HCT116 (cell line): Measurements from ENCODE around the gene ZNF26. TPM values are rescaled to one million over a fixed set of nuclear protein-coding genes. Genes with fewer than 3 reads are reported as not detected.

Experiments
- ATAC-seq: fragments of 200-7000 bp; cut with Tn5 transposase; 2 replicates; pipeline ENCODE4 v1.9.1; 2020; ENCODE audit warnings: mild to moderate bottlenecking, moderate library complexity
- BruUV-seq: library from RNA; stranded (reverse); fragments of 400-500 nt; replicated peaks from 2 replicates; lab custom pipeline; 2021; lab: Mats Ljungman, UMichigan
- CTCF ChIA-PET: fragments of 300-600 bp; sonication (Branson Sonifier 250); formaldehyde crosslinking; loops from one replicate; lab custom pipeline; 2021; ENCODE audit warnings: antibody characterized with exemption; lab: Charles Lee
- POLR2A ChIA-PET: fragments of 300-600, 350-600 bp; sonication (Branson Sonifier 250); formaldehyde crosslinking; loops from one replicate; lab custom pipeline; 2021; ENCODE audit warnings: antibody characterized with exemption; lab: Charles Lee
- RAD21 ChIA-PET, 2 experiments: fragments of 300-600 bp; sonication (Branson Sonifier 250); formaldehyde crosslinking; loops; one replicate each; lab custom pipeline; 2023; ENCODE audit warnings: low total read pairs in 2 of 2; ENCODE audit not compliant: uncharacterized antibody in 2 of 2, unreplicated experiment in 2 of 2, low non-redundant PET in 1 of 2; lab: Charles Lee
- DNase-seq: peaks from one replicate; pipeline ENCODE4 v3.0.0-alpha.2; 2010; ENCODE audit warnings: low read depth, low spot score
- H2AFZ ChIP-seq: fragments of 200-600 bp; shearing (Covaris generic), sonication (generic); 2 replicates; pipeline ENCODE4 v1.6.1; 2017; ENCODE audit warnings: low read depth, mixed run types, mixed read lengths, antibody characterized with exemption, low read length; ENCODE audit not compliant: poor library complexity, severe bottlenecking
- H3K27ac ChIP-seq: 2 replicates; pipeline ENCODE4 v1.5.1; 2012; ENCODE audit warnings: low read depth, low read length
- H3K27me3 ChIP-seq: fragments of 200-600 bp; sonication (generic); 2 replicates; pipeline ENCODE4 v1.6.1; 2016; ENCODE audit warnings: mixed run types, low read length, mixed read lengths; ENCODE audit not compliant: insufficient read depth
- H3K36me3 ChIP-seq, 2 experiments: fragments of 200-500 bp in 1 of 2; fragments of 200-600 bp in 1 of 2; sonication (Bioruptor generic) in 1 of 2; sonication (generic) in 1 of 2; 2 replicates each; pipeline versions ENCODE4 v1.5.1 to v1.6.1; 2014 to 2016; ENCODE audit warnings: low read length in 2 of 2, inconsistent platforms in 1 of 2, mixed read lengths in 1 of 2, mixed run types in 1 of 2; ENCODE audit not compliant: insufficient read depth in 2 of 2, control insufficient read depth in 1 of 2
- H3K4me1 ChIP-seq, 2 experiments: fragments of 200-600 bp in 1 of 2; sonication (generic) in 1 of 2; 2 replicates each; pipeline versions ENCODE4 v1.5.1 to v1.6.1; 2012 to 2017; ENCODE audit warnings: low read length in 2 of 2, inconsistent platforms in 1 of 2, mild to moderate bottlenecking in 1 of 2, mixed read lengths in 1 of 2, mixed run types in 1 of 2, moderate library complexity in 1 of 2; ENCODE audit not compliant: insufficient read depth in 2 of 2, control insufficient read depth in 1 of 2
- H3K4me2 ChIP-seq: fragments of 200-600 bp; sonication (generic); 2 replicates; pipeline ENCODE4 v1.6.1; 2017; ENCODE audit warnings: mixed run types, low read length, mixed read lengths
- H3K4me3 ChIP-seq, 2 experiments: fragments of 200-600 bp in 1 of 2; sonication (generic) in 1 of 2; replicated peaks in 1 of 2; 2 replicates each; pipeline ENCODE4 v1.5.1; 2011 to 2016; ENCODE audit warnings: low read length in 2 of 2, control low read depth in 1 of 2, low read depth in 1 of 2, mild to moderate bottlenecking in 1 of 2, mixed read lengths in 1 of 2, mixed run types in 1 of 2
- H3K79me2 ChIP-seq: fragments of 200-600 bp; sonication (generic); 2 replicates; pipeline ENCODE4 v1.6.1; 2017; ENCODE audit warnings: mild to moderate bottlenecking, mixed run types, low read length, moderate library complexity, mixed read lengths; ENCODE audit not compliant: insufficient read depth
- H3K9ac ChIP-seq: fragments of 200-600 bp; sonication (generic); 2 replicates; pipeline ENCODE4 v1.6.1; 2016; ENCODE audit warnings: low read length, mixed read lengths
- H3K9me2 ChIP-seq: fragments of 200-600 bp; sonication (generic), shearing (Covaris generic); 2 replicates; pipeline ENCODE4 v1.6.1; 2017; ENCODE audit warnings: mixed run types, mild to moderate bottlenecking, moderate library complexity; ENCODE audit not compliant: insufficient read depth
- H3K9me3 ChIP-seq, 2 experiments: fragments of 200-500 bp in 1 of 2; fragments of 200-600 bp in 1 of 2; sonication (Bioruptor generic) in 1 of 2; sonication (generic) in 1 of 2; 2 replicates each; pipeline ENCODE4 v1.6.1; 2014 to 2017; ENCODE audit warnings: low read length in 2 of 2, mixed read lengths in 2 of 2, inconsistent platforms in 1 of 2, low read depth in 1 of 2, mild to moderate bottlenecking in 1 of 2, mixed run types in 1 of 2, moderate library complexity in 1 of 2; ENCODE audit not compliant: control insufficient read depth in 1 of 2, insufficient read depth in 1 of 2
- H4K20me1 ChIP-seq: fragments of 200-600 bp; sonication (generic), shearing (Covaris generic); 2 replicates; pipeline ENCODE4 v1.6.1; 2017; ENCODE audit warnings: mixed run types, mild to moderate bottlenecking, moderate library complexity; ENCODE audit not compliant: insufficient read depth
- CBX3 ChIP-seq: IDR thresholded peaks from 2 replicates; pipeline ENCODE4 v1.6.1; 2012; ENCODE audit warnings: low read depth
- ELF1 ChIP-seq: IDR thresholded peaks from 2 replicates; pipeline ENCODE4 v1.6.1; 2012; ENCODE audit warnings: low read depth, borderline replicate concordance
- EZH2 ChIP-seq: fragments of 200-600 bp; sonication (generic); IDR thresholded peaks from 2 replicates; pipeline ENCODE4 v1.6.1; 2017; ENCODE audit warnings: antibody characterized with exemption, mixed run types
- EZH2phosphoT487 ChIP-seq: fragments of 200-600 bp; IDR thresholded peaks from 2 replicates; pipeline ENCODE4 v1.6.1; 2018; ENCODE audit warnings: antibody characterized with exemption, borderline replicate concordance
- FOSL1 ChIP-seq: IDR thresholded peaks from 2 replicates; pipeline ENCODE4 v1.6.1; 2012; ENCODE audit warnings: low read depth
- POLR2A ChIP-seq: IDR thresholded peaks from 2 replicates; pipeline ENCODE4 v1.7.0; 2011; ENCODE audit warnings: borderline replicate concordance; ENCODE audit not compliant: insufficient read depth, insufficient read length; ENCODE audit errors: extremely low read depth
- POLR2AphosphoS5 ChIP-seq: IDR thresholded peaks from 2 replicates; pipeline ENCODE4 v1.6.1; 2011; ENCODE audit warnings: mild to moderate bottlenecking, low read depth, low read length, moderate library complexity
- SIN3A ChIP-seq: IDR thresholded peaks from 2 replicates; pipeline ENCODE4 v1.6.1; 2012; ENCODE audit warnings: low read depth
- SP1 ChIP-seq: IDR thresholded peaks from 2 replicates; pipeline ENCODE4 v1.6.1; 2012; ENCODE audit warnings: low read depth
- TCF7L2 ChIP-seq: IDR thresholded peaks from 2 replicates; pipeline ENCODE4 v1.7.0; 2011; ENCODE audit warnings: borderline replicate concordance, inconsistent platforms; ENCODE audit not compliant: insufficient read depth, insufficient read length; ENCODE audit errors: extremely low read depth
- ZFX ChIP-seq: fragments of 450-650 bp; IDR thresholded peaks from 2 replicates; pipeline ENCODE4 v1.6.1; 2017
- ZNF274 ChIP-seq: fragments of 200-500 bp; sonication (Bioruptor generic); IDR thresholded peaks from 2 replicates; pipeline ENCODE4 v1.6.1; 2014; ENCODE audit warnings: mild to moderate bottlenecking, low read depth, low read length, inconsistent platforms
- intact Hi-C: fragments of 100-400 bp; cut with micrococcal nuclease; formaldehyde crosslinking; loops from 2 replicates; pipeline ENCODE4 v1.10.0; 2022
- total RNA-seq: library from RNA; stranded (reverse); gene quantifications from one replicate; pipeline ENCODE4 v1.2.1, GENCODE V29; 2021; ENCODE audit not compliant: unreplicated experiment
- TF ChIP-seq, protein P1 (sequence below): IDR thresholded peaks from 2 replicates; pipeline ENCODE4 v1.6.1; 2012
- TF ChIP-seq, protein P2 (sequence below): IDR thresholded peaks from 2 replicates; pipeline ENCODE4 v1.6.1; 2011; ENCODE audit warnings: mild to moderate bottlenecking, low read length, moderate library complexity; ENCODE audit not compliant: insufficient replicate concordance; ENCODE audit errors: extremely low read depth
- TF ChIP-seq, protein P3 (sequence below): IDR thresholded peaks from 2 replicates; pipeline ENCODE4 v1.6.1; 2012; ENCODE audit warnings: low read depth

The ZNF26 gene
- total RNA-seq, 1 experiment from 2014 or later = 4.4 TPM

DNA sequence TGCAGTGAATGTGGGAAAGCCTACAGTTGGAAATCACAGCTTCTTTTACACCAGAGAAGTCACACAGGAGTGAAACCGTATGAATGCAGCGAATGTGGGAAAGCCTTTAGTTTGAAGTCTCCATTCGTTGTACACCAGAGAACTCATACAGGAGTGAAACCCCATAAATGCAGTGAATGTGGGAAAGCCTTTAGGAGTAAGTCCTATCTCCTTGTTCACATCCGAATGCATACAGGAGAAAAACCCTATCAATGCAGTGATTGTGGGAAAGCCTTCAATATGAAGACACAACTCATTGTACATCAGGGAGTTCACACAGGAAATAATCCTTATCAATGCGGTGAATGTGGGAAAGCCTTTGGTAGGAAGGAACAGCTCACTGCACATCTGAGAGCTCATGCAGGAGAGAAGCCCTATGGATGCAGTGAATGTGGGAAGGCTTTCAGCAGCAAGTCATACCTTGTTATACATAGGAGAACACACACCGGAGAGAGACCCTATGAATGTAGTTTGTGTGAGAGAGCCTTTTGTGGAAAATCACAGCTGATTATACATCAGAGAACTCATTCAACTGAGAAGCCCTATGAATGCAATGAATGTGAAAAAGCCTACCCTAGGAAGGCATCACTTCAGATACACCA, 24.6 kb downstream of the ZNF26 start:
- no peak overlapping the region for H3K4me3 ChIP-seq
- BruUV-seq = no TSS peak
- H2AFZ ChIP-seq = no peak overlapping the region
- no peaks in the 10 kb centered on the region for H3K79me2 ChIP-seq
- H3K27ac ChIP-seq = no peak overlapping the region
- ChIA-PET POLR2A (no interaction called here), CTCF (no interaction called here), RAD21 (no interaction called here)
- peaks cover 0 to 5% of the 10 kb centered on the region in 2 experiments; a peak in 1 of 4 replicates for H3K36me3 ChIP-seq
- no peaks in the 10 kb centered on the region for H3K27me3 ChIP-seq
- ATAC-seq (no peak), DNase-seq (no peak)
- TF ChIP-seq EZH2 (no peak), ZNF274 (peak; percentile 32; the same call in 1 of the 2 replicates)
- H3K9me3 ChIP-seq = peaks cover 18 to 38% of the 10 kb centered on the region in 2 experiments; a peak in 2 of 4 replicates
- H3K9ac ChIP-seq = no peak overlapping the region
- H3K4me2 ChIP-seq = no peak overlapping the region
- intact Hi-C loops = no loop called here
- no peaks in the 10 kb centered on the region for H3K9me2 ChIP-seq
- no peaks in the 10 kb centered on the region for H3K4me1 ChIP-seq
- no peaks in the 10 kb centered on the region for H4K20me1 ChIP-seq

DNA sequence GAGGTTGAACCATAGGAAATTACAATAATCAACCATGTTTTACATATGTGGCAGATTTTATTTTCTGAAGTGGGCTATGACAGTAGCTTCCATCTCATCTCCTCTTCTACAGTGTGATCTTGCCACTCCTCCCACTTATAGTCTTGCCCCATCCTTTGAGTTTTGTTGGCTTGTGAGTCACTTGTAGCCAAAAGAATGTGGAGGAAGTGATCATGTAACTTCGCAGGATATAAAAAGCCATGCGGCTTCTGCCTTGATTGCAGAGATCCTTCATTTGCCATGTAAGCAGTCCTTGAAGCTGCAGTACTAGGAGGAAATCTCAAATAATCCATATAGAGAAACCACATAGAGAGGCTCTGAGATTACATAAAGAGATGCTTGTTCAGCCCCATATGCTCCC, 37.4 kb downstream of the ZNF26 start:
- no peaks in the 10 kb centered on the region for H3K27me3 ChIP-seq
- intact Hi-C loops = no loop called here
- no peak overlapping the region for H3K4me2 ChIP-seq
- H3K9me3 ChIP-seq = peaks cover 0 to 16% of the 10 kb centered on the region in 2 experiments; a peak in 2 of 4 replicates
- no peak for DNase-seq
- no peak overlapping the region for H2AFZ ChIP-seq
- no peaks in the 10 kb centered on the region for H3K36me3 ChIP-seq
- TF ChIP-seq TCF7L2 (no peak), POLR2A (no peak), POLR2AphosphoS5 (no peak), FOSL1 (no peak), ZFX (no peak), EZH2 (no peak), ELF1 (no peak), SIN3A (no peak), ZNF274 (no peak), SP1 (no peak), CBX3 (no peak), EZH2phosphoT487 (no peak)
- TF ChIP-seq, protein P1, sequence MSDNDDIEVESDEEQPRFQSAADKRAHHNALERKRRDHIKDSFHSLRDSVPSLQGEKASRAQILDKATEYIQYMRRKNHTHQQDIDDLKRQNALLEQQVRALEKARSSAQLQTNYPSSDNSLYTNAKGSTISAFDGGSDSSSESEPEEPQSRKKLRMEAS = no peak
- TF ChIP-seq, protein P2, sequence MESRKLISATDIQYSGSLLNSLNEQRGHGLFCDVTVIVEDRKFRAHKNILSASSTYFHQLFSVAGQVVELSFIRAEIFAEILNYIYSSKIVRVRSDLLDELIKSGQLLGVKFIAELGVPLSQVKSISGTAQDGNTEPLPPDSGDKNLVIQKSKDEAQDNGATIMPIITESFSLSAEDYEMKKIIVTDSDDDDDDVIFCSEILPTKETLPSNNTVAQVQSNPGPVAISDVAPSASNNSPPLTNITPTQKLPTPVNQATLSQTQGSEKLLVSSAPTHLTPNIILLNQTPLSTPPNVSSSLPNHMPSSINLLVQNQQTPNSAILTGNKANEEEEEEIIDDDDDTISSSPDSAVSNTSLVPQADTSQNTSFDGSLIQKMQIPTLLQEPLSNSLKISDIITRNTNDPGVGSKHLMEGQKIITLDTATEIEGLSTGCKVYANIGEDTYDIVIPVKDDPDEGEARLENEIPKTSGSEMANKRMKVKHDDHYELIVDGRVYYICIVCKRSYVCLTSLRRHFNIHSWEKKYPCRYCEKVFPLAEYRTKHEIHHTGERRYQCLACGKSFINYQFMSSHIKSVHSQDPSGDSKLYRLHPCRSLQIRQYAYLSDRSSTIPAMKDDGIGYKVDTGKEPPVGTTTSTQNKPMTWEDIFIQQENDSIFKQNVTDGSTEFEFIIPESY = no peak
- TF ChIP-seq, protein P3, sequence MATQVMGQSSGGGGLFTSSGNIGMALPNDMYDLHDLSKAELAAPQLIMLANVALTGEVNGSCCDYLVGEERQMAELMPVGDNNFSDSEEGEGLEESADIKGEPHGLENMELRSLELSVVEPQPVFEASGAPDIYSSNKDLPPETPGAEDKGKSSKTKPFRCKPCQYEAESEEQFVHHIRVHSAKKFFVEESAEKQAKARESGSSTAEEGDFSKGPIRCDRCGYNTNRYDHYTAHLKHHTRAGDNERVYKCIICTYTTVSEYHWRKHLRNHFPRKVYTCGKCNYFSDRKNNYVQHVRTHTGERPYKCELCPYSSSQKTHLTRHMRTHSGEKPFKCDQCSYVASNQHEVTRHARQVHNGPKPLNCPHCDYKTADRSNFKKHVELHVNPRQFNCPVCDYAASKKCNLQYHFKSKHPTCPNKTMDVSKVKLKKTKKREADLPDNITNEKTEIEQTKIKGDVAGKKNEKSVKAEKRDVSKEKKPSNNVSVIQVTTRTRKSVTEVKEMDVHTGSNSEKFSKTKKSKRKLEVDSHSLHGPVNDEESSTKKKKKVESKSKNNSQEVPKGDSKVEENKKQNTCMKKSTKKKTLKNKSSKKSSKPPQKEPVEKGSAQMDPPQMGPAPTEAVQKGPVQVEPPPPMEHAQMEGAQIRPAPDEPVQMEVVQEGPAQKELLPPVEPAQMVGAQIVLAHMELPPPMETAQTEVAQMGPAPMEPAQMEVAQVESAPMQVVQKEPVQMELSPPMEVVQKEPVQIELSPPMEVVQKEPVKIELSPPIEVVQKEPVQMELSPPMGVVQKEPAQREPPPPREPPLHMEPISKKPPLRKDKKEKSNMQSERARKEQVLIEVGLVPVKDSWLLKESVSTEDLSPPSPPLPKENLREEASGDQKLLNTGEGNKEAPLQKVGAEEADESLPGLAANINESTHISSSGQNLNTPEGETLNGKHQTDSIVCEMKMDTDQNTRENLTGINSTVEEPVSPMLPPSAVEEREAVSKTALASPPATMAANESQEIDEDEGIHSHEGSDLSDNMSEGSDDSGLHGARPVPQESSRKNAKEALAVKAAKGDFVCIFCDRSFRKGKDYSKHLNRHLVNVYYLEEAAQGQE = no peak
- no peak for ATAC-seq
- POLR2A ChIA-PET = no interaction called here
- no peak overlapping the region for H3K27ac ChIP-seq
- CTCF ChIA-PET = no interaction called here
- no peaks in the 10 kb centered on the region for H4K20me1 ChIP-seq
- H3K4me3 ChIP-seq = no peak overlapping the region
- RAD21 ChIA-PET = no interaction called here
- H3K9ac ChIP-seq = no peak overlapping the region
- no peaks in the 10 kb centered on the region for H3K9me2 ChIP-seq
- no peaks in the 10 kb centered on the region for H3K79me2 ChIP-seq
- BruUV-seq = no TSS peak
- H3K4me1 ChIP-seq = no peaks in the 10 kb centered on the region
